Upper lobe of right lung (tissue), 1 donor: ENCODE results near the gene SVBP. TPM values are rescaled to one million over a fixed set of nuclear protein-coding genes. Genes with fewer than 3 reads are reported as not detected.

Experiments
- ATAC-seq: fragments of 200-7000 bp; cut with Tn5 transposase; one replicate; pipeline ENCODE4 v1.9.1; 2020; ENCODE audit warnings: mild to moderate bottlenecking, moderate library complexity
- DNase-seq: peaks from one replicate; pipeline ENCODE4 v3.0.0-alpha.2; 2020
- H3K27ac ChIP-seq: fragments of 200-600 bp; one replicate; pipeline ENCODE4 v1.8.0; 2022
- H3K27me3 ChIP-seq: fragments of 200-600 bp; one replicate; pipeline ENCODE4 v1.8.0; 2022; ENCODE audit warnings: mild to moderate bottlenecking
- H3K36me3 ChIP-seq: fragments of 200-600 bp; one replicate; pipeline ENCODE4 v1.8.0; 2022
- H3K4me1 ChIP-seq: fragments of 200-600 bp; one replicate; pipeline ENCODE4 v1.8.0; 2022
- H3K4me3 ChIP-seq: fragments of 200-600 bp; one replicate; pipeline ENCODE4 v1.8.0; 2022; ENCODE audit warnings: mild to moderate bottlenecking
- H3K9me3 ChIP-seq: fragments of 200-600 bp; one replicate; pipeline ENCODE4 v1.8.0; 2022
- intact Hi-C: fragments of 100-400 bp; cut with DNase I; formaldehyde crosslinking; loops from one replicate; pipeline ENCODE4 v1.11.0; 2022
- total RNA-seq: library from RNA; stranded (reverse); fragmentation: NEBNext Ultra II Directional; extraction: Animal tissue kit (Norgen Biotek cat#: 25700); gene quantifications from one replicate; pipeline ENCODE4 v1.2.1, GENCODE V29; 2021
- TF ChIP-seq, protein P1 (sequence below): fragments of 200-600 bp; IDR thresholded peaks from one replicate; pipeline ENCODE4 v1.8.0; 2022; ENCODE audit warnings: antibody characterized with exemption
- donor health status: DM: no; HTN: yes; CAD: no; lungs with severe emphysema.

SVBP gene
- total RNA-seq, 1 donor from 2014 or later, result 19.4 TPM

DNA sequence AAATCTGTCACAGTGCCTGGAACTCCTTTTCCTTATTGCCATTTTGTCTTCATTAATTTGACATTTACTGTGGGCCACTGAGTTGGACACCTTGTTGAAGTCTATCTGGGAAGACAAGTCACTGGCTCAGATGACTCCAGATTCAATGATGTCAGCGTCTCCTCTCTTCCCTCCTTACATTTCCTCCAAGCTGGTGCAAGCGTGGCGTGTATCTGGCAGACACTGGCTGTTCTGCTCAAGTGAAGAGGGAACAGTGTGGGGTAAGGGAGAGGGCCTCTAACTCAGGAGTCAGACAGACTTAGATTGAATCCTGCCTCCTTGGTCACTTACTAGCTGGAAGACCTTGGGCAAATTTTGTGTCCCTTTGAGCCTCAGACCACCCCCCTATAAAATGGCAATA lies 20.5 kb upstream of the SVBP start:
- TF ChIP-seq, protein P1, sequence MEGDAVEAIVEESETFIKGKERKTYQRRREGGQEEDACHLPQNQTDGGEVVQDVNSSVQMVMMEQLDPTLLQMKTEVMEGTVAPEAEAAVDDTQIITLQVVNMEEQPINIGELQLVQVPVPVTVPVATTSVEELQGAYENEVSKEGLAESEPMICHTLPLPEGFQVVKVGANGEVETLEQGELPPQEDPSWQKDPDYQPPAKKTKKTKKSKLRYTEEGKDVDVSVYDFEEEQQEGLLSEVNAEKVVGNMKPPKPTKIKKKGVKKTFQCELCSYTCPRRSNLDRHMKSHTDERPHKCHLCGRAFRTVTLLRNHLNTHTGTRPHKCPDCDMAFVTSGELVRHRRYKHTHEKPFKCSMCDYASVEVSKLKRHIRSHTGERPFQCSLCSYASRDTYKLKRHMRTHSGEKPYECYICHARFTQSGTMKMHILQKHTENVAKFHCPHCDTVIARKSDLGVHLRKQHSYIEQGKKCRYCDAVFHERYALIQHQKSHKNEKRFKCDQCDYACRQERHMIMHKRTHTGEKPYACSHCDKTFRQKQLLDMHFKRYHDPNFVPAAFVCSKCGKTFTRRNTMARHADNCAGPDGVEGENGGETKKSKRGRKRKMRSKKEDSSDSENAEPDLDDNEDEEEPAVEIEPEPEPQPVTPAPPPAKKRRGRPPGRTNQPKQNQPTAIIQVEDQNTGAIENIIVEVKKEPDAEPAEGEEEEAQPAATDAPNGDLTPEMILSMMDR, result no peak
- H3K27ac ChIP-seq, result no peak overlapping the region

DNA sequence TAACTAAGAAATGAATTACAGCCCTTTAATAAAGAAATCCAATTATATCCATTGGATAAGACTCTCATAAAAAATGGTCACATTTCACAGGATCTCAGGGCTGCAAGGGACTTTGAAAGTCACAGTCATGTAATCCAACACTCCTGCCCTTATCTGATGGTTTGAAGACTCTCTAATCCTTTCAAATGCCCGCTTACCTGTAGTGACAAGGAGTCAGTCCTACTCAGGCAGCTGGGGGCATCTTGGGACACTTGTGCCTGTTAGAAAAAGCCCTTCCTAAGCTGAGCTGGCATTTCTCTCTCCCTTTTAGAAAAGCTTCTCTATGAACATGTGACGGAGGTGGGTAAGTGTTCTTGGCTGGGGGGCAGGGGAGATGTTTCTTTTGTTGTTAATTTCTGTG lies 18.2 kb upstream of the SVBP start:
- Histone ChIP-seq H3K4me1 (no peaks in the 10 kb centered on the region), H3K9me3 (no peaks in the 10 kb centered on the region), H3K36me3 (peaks cover 4% of the 10 kb centered on the region), H3K4me3 (no peak overlapping the region), H3K27me3 (no peaks in the 10 kb centered on the region), H3K27ac (no peak overlapping the region)
- ATAC-seq (no peak), DNase-seq (no peak)
- intact Hi-C loops, result no loop called here
- TF ChIP-seq, protein P1, result no peak

More for the DNA sequence above, 20.5 kb upstream of the SVBP start:
- Histone ChIP-seq H3K36me3 (no peaks in the 10 kb centered on the region), H3K9me3 (no peaks in the 10 kb centered on the region), H3K27me3 (no peaks in the 10 kb centered on the region), H3K4me1 (no peaks in the 10 kb centered on the region), H3K4me3 (no peak overlapping the region)
- intact Hi-C loops, result no loop called here
- peak; percentile 48 for ATAC-seq
- DNase-seq, result no peak

DNA sequence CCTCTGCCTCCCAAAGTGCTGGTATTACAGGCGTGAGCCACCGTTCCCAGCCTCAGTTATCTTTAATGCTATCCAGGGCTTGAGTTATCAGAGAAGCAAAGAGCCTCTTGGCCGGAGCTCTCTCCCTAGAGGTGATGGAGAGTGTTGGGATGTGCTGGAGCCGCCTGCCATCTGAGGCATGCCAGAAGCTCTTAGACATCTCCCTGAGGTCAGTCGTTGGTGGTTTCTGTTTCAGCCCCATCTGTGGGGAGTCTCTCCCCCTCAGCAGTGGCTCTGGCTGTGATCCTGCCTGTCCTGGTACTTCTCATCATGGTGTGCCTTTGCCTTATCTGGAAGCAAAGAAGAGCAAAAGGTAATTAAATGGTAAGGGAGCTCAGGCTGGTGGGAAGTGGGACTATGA lies 17.6 kb upstream of the SVBP start:
- H3K27me3 ChIP-seq, result no peaks in the 10 kb centered on the region
- intact Hi-C loops, result no loop called here
- H3K27ac ChIP-seq, result no peak overlapping the region
- ATAC-seq (no peak), DNase-seq (no peak)
- TF ChIP-seq, protein P1, result no peak
- no peak overlapping the region for H3K4me3 ChIP-seq
- H3K4me1 ChIP-seq, result no peaks in the 10 kb centered on the region
- H3K9me3 ChIP-seq, result no peaks in the 10 kb centered on the region
- H3K36me3 ChIP-seq, result peaks cover 11% of the 10 kb centered on the region

DNA sequence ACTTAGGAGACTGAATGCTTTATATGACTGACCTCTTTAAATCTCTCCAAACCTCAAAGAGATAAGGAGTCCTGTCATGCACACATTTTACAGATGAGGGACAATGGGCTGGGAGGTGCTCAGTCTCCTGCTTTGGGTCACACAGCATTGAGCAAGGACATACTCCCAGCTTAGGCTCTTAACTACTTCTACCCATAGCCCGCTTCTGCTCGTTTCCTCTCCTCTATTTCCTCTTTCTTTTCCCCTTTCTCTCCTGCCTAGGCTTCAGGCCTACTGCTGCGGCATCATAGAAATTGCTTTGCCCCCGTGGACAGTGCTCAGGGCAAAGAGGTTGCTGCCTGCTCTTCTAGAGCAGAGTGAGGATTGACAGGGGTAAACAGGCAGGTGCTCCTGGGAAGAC lies 16.8 kb upstream of the SVBP start:
- H3K27me3 ChIP-seq, result no peaks in the 10 kb centered on the region
- intact Hi-C loops, result no loop called here
- no peaks in the 10 kb centered on the region for H3K9me3 ChIP-seq
- no peak overlapping the region for H3K4me3 ChIP-seq
- H3K36me3 ChIP-seq, result peaks cover 11% of the 10 kb centered on the region
- TF ChIP-seq, protein P1, result no peak
- DNase-seq (no peak), ATAC-seq (peak; percentile 70)
- no peak overlapping the region for H3K27ac ChIP-seq
- H3K4me1 ChIP-seq, result no peaks in the 10 kb centered on the region

DNA sequence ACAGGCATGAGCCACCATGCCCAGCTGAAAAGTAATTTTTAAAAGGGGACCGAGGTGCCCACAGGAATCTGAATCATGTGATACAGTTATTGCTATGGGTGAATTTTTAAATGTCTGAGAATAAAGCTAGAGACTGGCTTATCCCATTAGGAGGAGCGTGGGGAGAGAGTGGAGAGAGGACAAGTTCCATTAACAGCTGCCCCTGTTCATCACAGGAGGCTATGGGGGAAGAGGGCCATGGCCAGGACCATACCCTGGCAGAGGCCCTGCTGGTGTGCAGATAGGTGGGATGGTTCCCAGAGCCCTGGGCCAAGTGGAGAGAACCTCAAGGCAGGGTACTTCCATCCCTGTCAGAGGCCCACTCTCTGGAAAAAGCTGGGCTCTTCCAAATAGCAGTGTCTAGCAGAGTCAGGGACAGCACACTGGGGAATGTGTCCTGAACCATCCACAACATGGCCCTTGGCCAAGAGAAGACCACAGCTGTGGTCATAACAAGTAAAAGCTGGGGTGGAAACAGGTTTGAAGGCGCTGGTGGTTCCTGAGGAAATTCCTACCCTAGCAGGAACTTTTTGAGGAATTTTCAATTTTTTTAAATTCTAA lies 15.5 kb upstream of the SVBP start:
- intact Hi-C loops, result no loop called here
- no peaks in the 10 kb centered on the region for H3K9me3 ChIP-seq
- no peaks in the 10 kb centered on the region for H3K27me3 ChIP-seq
- DNase-seq (no peak), ATAC-seq (no peak)
- no peak overlapping the region for H3K27ac ChIP-seq
- peaks cover 11% of the 10 kb centered on the region for H3K36me3 ChIP-seq
- TF ChIP-seq, protein P1, result no peak
- H3K4me3 ChIP-seq, result no peak overlapping the region
- no peaks in the 10 kb centered on the region for H3K4me1 ChIP-seq

DNA sequence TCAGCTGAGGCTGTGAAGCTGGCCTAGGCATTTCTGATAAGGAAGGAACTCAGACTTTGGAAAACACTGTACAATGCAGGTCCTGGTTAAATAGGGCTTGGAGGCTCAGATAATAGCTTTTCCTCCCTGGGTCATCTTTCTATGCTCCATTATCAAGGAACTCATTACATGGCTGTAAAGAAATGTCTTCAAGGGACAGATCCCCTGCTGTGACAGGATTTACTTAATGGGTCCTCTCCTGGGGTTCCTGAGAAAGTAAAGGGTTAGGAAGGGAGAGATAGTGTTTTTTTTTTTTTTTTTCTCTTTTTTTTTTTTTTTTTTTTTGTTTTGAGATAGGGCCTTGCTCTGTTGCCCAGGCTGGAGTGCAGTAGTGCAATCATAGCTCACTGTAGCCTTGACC lies 14.1 kb upstream of the SVBP start:
- Histone ChIP-seq H3K36me3 (peaks cover 11% of the 10 kb centered on the region), H3K4me3 (no peak overlapping the region), H3K4me1 (no peaks in the 10 kb centered on the region), H3K27ac (no peak overlapping the region), H3K27me3 (no peaks in the 10 kb centered on the region), H3K9me3 (no peaks in the 10 kb centered on the region)
- TF ChIP-seq, protein P1, result no peak
- ATAC-seq (no peak), DNase-seq (no peak)
- intact Hi-C loops, result no loop called here
